Measurements from ENCODE around the gene HSPD1.

Gene HSPD1

GRCh38 chr2:197446844-197447243 is 52.8 kb downstream of the HSPD1 start:
- Histone ChIP-seq H3K9me3 (replicated peaks in 1 of 11) (peaks cover 0 to 9% (median 0%) of the 10 kb centered on the region in 11 experiments; a peak in 5 of 22 replicates), H3K9ac (no peak overlapping the region), H4K20me1 (no peaks in the 10 kb centered on the region), H3K27ac (no peak overlapping the region), H3K27me3 (no peaks in the 10 kb centered on the region), H3K4me3 (no peak overlapping the region), H3K4me2 (no peak overlapping the region), H3K4me1 (peaks cover 0 to 48% (median 18%) of the 10 kb centered on the region in 10 experiments; a peak in 15 of 20 replicates), H3K36me3 (no peaks in the 10 kb centered on the region)
- no peak for TF ChIP-seq Cebpa-rat (IDR thresholded peaks at IDR 0.05)

GRCh38 chr2:197445746-197446145 is 53.9 kb downstream of the HSPD1 start:
- peaks cover 0 to 50% (median 18%) of the 10 kb centered on the region in 10 experiments; a peak in 15 of 20 replicates for H3K4me1 ChIP-seq
- H3K9ac ChIP-seq: no peak overlapping the region
- no peak for TF ChIP-seq Cebpa-rat (IDR thresholded peaks at IDR 0.05)
- H4K20me1 ChIP-seq: no peaks in the 10 kb centered on the region
- H3K27ac ChIP-seq: no peak overlapping the region
- H3K36me3 ChIP-seq: no peaks in the 10 kb centered on the region
- no peak overlapping the region for H3K4me3 ChIP-seq
- H3K27me3 ChIP-seq: no peaks in the 10 kb centered on the region
- H3K9me3 ChIP-seq (replicated peaks in 1 of 11): peaks cover 0 to 7% (median 0%) of the 10 kb centered on the region in 11 experiments; a peak in 5 of 22 replicates
- peak overlapping the region in 2 of 11 experiments; percentile 6 to 18; a peak in 2 of 22 replicates for H3K4me2 ChIP-seq

- Histone ChIP-seq H3K4me2 (peak overlapping the region in 6 of 11 experiments; percentile 43 to 89 (median 86); a peak in 12 of 22 replicates), H3K4me3 (peak overlapping the region in 1 of 10 experiments; percentile 23; a peak in 1 of 20 replicates), H4K20me1 (no peaks in the 10 kb centered on the region), H3K4me1 (peaks cover 0 to 50% (median 18%) of the 10 kb centered on the region in 10 experiments; a peak in 15 of 20 replicates), H3K36me3 (no peaks in the 10 kb centered on the region), H3K9ac (peak overlapping the region in 2 of 11 experiments; percentile 27 to 68; a peak in 3 of 22 replicates), H3K27me3 (no peaks in the 10 kb centered on the region), H3K9me3 (replicated peaks in 1 of 11) (no peaks in the 10 kb centered on the region), H3K27ac (peak overlapping the region in 5 of 11 experiments; percentile 4 to 70 (median 60); a peak in 8 of 22 replicates)
- TF ChIP-seq Cebpa-rat (IDR thresholded peaks at IDR 0.05): no peak
These were observed 56.8 kb downstream of the HSPD1 start for GRCh38 chr2:197442857-197443256.

GRCh38 chr2:197437380-197437779 is 62.3 kb downstream of the HSPD1 start:
- Histone ChIP-seq H3K4me1 (peaks cover 16 to 37% (median 21%) of the 10 kb centered on the region in 10 experiments), H3K36me3 (peaks cover 0 to 5% (median 0%) of the 10 kb centered on the region in 11 experiments; a peak in 4 of 22 replicates), H3K9ac (no peak overlapping the region), H3K4me3 (no peak overlapping the region), H3K4me2 (no peak overlapping the region), H3K9me3 (replicated peaks in 1 of 11) (no peaks in the 10 kb centered on the region), H3K27ac (no peak overlapping the region), H4K20me1 (peaks cover 14 to 22% (median 17%) of the 10 kb centered on the region in 11 experiments), H3K27me3 (no peaks in the 10 kb centered on the region)
- TF ChIP-seq Cebpa-rat (IDR thresholded peaks at IDR 0.05): no peak
